GM12878 (cell line): ENCODE results near the gene FAM114A1. TPM values are rescaled to one million over a fixed set of nuclear protein-coding genes. Genes with fewer than 3 reads are reported as not detected.

Experiments used
- ATAC-seq: fragments of 200-7000 bp; cut with Tn5 transposase; 3 replicates; pipeline ENCODE4 v1.9.1; 2020; ENCODE audit warnings: mild to moderate bottlenecking, moderate library complexity
- BruUV-seq: library from RNA; stranded (reverse); fragments of 400-500 nt; replicated peaks from 2 replicates; lab custom pipeline; 2021; lab: Mats Ljungman, UMichigan
- CTCF ChIA-PET: fragments of 300-600 bp; sonication (Branson Sonifier 250); formaldehyde crosslinking; extraction: SDS; loops from one replicate; lab custom pipeline; 2021; ENCODE audit warnings: inconsistent platforms; lab: Yijun Ruan, JAX
- POLR2A ChIA-PET: fragments of 350-600 bp; formaldehyde crosslinking; extraction: SDS; loops from one replicate; lab custom pipeline; 2021; ENCODE audit warnings: inconsistent platforms; lab: Charles Lee
- RAD21 ChIA-PET: fragments of 300-600 bp; sonication (Branson Sonifier 250); formaldehyde crosslinking; loops from one replicate; lab custom pipeline; 2023; ENCODE audit warnings: antibody characterized with exemption; ENCODE audit not compliant: unreplicated experiment; lab: Charles Lee
- SMC1A ChIA-PET: fragments of 300-600 bp; sonication (Branson Sonifier 250); formaldehyde crosslinking; loops from one replicate; lab custom pipeline; 2023; ENCODE audit not compliant: unreplicated experiment, uncharacterized antibody; lab: Charles Lee
- DNase-seq: peaks from one replicate; pipeline ENCODE4 v3.0.0-alpha.2; 2011; ENCODE audit warnings: low read depth, low spot score
- FAIRE-seq: peaks from 3 replicates; lab custom pipeline; 2011; peaks lifted over from hg19 to GRCh38; lab: Jason Lieb, UNC
- H2AFZ ChIP-seq: 2 replicates; pipeline ENCODE4 v1.6.0; 2011; ENCODE audit warnings: low read depth, low read length, control low read depth; ENCODE audit not compliant: control insufficient read depth
- H3K27ac ChIP-seq: 2 replicates; pipeline ENCODE4 v1.5.1; 2011; ENCODE audit warnings: control low read depth; ENCODE audit not compliant: control insufficient read depth, insufficient read depth
- H3K27me3 ChIP-seq, 2 experiments: replicated peaks in 1 of 2; 2 replicates each; pipeline versions ENCODE4 v1.6.0 to v1.6.1; 2011; ENCODE audit warnings: low read length in 1 of 2; ENCODE audit not compliant: control insufficient read depth in 2 of 2, insufficient read depth in 2 of 2
- H3K36me3 ChIP-seq, 2 experiments: 2 replicates each; pipeline ENCODE4 v1.5.1; 2011; ENCODE audit warnings: low read length in 1 of 2; ENCODE audit not compliant: control insufficient read depth in 2 of 2, insufficient read depth in 2 of 2
- H3K4me1 ChIP-seq: 2 replicates; pipeline ENCODE4 v1.6.1; 2011; ENCODE audit warnings: mild to moderate bottlenecking, low read length, moderate library complexity, mixed read lengths; ENCODE audit not compliant: control insufficient read depth, insufficient read depth
- H3K4me2 ChIP-seq: 2 replicates; pipeline ENCODE4 v1.6.0; 2011; ENCODE audit warnings: control low read depth; ENCODE audit not compliant: control insufficient read depth, insufficient read depth
- H3K4me3 ChIP-seq: fragments of 200-600 bp; sonication (generic); 2 replicates; pipeline ENCODE4 v1.5.1; 2016
- H3K79me2 ChIP-seq: 2 replicates; pipeline ENCODE4 v1.6.0; 2011; ENCODE audit warnings: low read length; ENCODE audit not compliant: control insufficient read depth, insufficient read depth
- H3K9ac ChIP-seq: 2 replicates; pipeline ENCODE4 v1.8.0; 2011; ENCODE audit warnings: low read length, control low read depth, mixed read lengths; ENCODE audit not compliant: control insufficient read depth, insufficient read depth
- H3K9me3 ChIP-seq: replicated peaks from 3 replicates; pipeline ENCODE4 v1.5.1; 2011; ENCODE audit warnings: mild to moderate bottlenecking, low read length; ENCODE audit not compliant: control insufficient read depth, insufficient read depth
- H4K20me1 ChIP-seq: 2 replicates; pipeline ENCODE4 v1.6.0; 2011; ENCODE audit not compliant: control insufficient read depth, insufficient read depth
- ATF3 ChIP-seq: IDR thresholded peaks from 2 replicates; pipeline ENCODE4 v1.6.1; 2011; ENCODE audit warnings: low read depth, mild to moderate bottlenecking, low read length, moderate library complexity, borderline replicate concordance; ENCODE audit errors: extremely low read depth
- DPF2 ChIP-seq: fragments of 450-650 bp; IDR thresholded peaks from 2 replicates; pipeline ENCODE4 v1.6.1; 2017; ENCODE audit warnings: mild to moderate bottlenecking
- KAT2A ChIP-seq: conservative IDR thresholded peaks from 2 replicates; pipeline ENCODE4 v1.6.1; 2011; ENCODE audit warnings: low read depth, low read length; ENCODE audit not compliant: control insufficient read depth
- MEF2A ChIP-seq: IDR thresholded peaks from 2 replicates; pipeline ENCODE4 v1.6.1; 2011; ENCODE audit warnings: low read depth, mild to moderate bottlenecking, low read length, moderate library complexity; ENCODE audit not compliant: insufficient read depth
- YBX1 ChIP-seq: fragments of 450-650 bp; IDR thresholded peaks from 2 replicates; pipeline ENCODE4 v1.6.1; 2016; ENCODE audit warnings: antibody characterized with exemption
- WGBS: methylation state at CpG from one replicate; pipeline ENCODE4 v1.1.6; 2016; ENCODE audit warnings: low lambda C conversion rate; ENCODE audit not compliant: insufficient replicate concordance, insufficient coverage; ENCODE audit errors: missing lambda C conversion rate; 5-methylcytosine and 5-hydroxymethylcytosine counted together
- in situ Hi-C: fragments of 300-500 bp; cut with MboI; formaldehyde crosslinking; loops from 9 replicates; pipeline ENCODE4 v1.14.3; 2018; ENCODE audit warnings: mixed read lengths
- intact Hi-C: fragments of 100-400 bp; cut with micrococcal nuclease; formaldehyde crosslinking; loops from one replicate; pipeline ENCODE4 v1.14.2; 2022; ENCODE audit not compliant: unreplicated experiment
- polyA plus RNA-seq, 11 experiments: library from polyadenylated mRNA; depleted of rRNA in 4 of 11; unstranded in 6 of 11; stranded (reverse) in 5 of 11; fragments of >200 nt; fragmentation: Nextera tagmentation in 4 of 11; fragmentation: Illumina TruSeq in 1 of 11; extraction: Ambion mirVana in 4 of 11; extraction: Trizol in 1 of 11; gene quantifications; 1 replicate in 1 of 11; 2 replicates in 10 of 11; pipeline versions ENCODE4 v1.2.1 to v1.2.3, GENCODE V29; 2011 to 2016; ENCODE audit warnings: inconsistent platforms in 2 of 11, missing spikeins in 2 of 11, low read depth in 1 of 11
- total RNA-seq, 4 experiments: library from RNA; depleted of rRNA in 3 of 4; stranded (reverse); fragments of >200 nt in 3 of 4; fragmentation: Illumina TruSeq in 1 of 4; extraction: Trizol in 1 of 4; gene quantifications; 2 replicates each; pipeline versions ENCODE4 v1.2.1 to v1.2.3, GENCODE V29; 2013 to 2021

FAM114A1 gene
- total and polyA plus RNA-seq, 10 of the 15 experiments (the other 5 are each of a cell fraction or from before 2014, with no cell fraction given), result 1.3 to 6.2 (median 3.9) TPM

GRCh38 chr4:38979081-38979480, 111.5 kb downstream of the FAM114A1 start:
- WGBS, result 100% methylated on average over 4 of the region's 4 CpGs
- intact Hi-C loops (no loop called here), in situ Hi-C loops (no loop called here)
- Histone ChIP-seq H3K4me1 (peaks cover 6% of the 10 kb centered on the region; the same call in 1 of the 2 replicates), H3K4me2 (no peak overlapping the region), H3K27ac (no peak overlapping the region)
- no peak for FAIRE-seq
- RAD21 ChIA-PET, result no interaction called here
- TF ChIP-seq DPF2, result no peak
- no peak for TF ChIP-seq ATF3
- no peak for TF ChIP-seq YBX1
- no peak for TF ChIP-seq KAT2A
- no peak for TF ChIP-seq MEF2A
- TF ChIP-seq, all 136 proteins: peak for 0
- Histone ChIP-seq H3K9ac (no peak overlapping the region), H2AFZ (no peak overlapping the region), H4K20me1 (no peaks in the 10 kb centered on the region), H3K9me3 (no peaks in the 10 kb centered on the region), H3K27me3 (no peaks in the 10 kb centered on the region), H3K4me3 (no peak overlapping the region), H3K79me2 (no peaks in the 10 kb centered on the region), H3K36me3 (peaks cover 6 to 7% of the 10 kb centered on the region in 2 experiments; a peak in 3 of 4 replicates)
- CTCF ChIA-PET, result interaction anchor here (0.9 kb wide), 1 partner anchor 12 kb away, joined by 3 read pairs; no protein-coding TSS in a partner anchor
- no TSS peak for BruUV-seq
- ATAC-seq (no peak), DNase-seq (no peak)
- POLR2A ChIA-PET, result interaction anchor here (0.6 kb wide), 1 partner anchor 285 kb away, joined by 4 read pairs; no protein-coding TSS in a partner anchor
- SMC1A ChIA-PET, result interaction anchor here (0.8 to 2.8 kb wide), 3 partner anchors 21 to 72 kb away, joined by 3 to 7 read pairs (median 5); no protein-coding TSS in a partner anchor
